ENCODE data around the gene ZNF680. TPM values are rescaled to one million over a fixed set of nuclear protein-coding genes. Genes with fewer than 3 reads are reported as not detected.

ZNF680 gene
- total and polyA plus RNA-seq, 5 donors from 2014 or later = 4.9 to 10.5 (median 8.5) TPM

DNA sequence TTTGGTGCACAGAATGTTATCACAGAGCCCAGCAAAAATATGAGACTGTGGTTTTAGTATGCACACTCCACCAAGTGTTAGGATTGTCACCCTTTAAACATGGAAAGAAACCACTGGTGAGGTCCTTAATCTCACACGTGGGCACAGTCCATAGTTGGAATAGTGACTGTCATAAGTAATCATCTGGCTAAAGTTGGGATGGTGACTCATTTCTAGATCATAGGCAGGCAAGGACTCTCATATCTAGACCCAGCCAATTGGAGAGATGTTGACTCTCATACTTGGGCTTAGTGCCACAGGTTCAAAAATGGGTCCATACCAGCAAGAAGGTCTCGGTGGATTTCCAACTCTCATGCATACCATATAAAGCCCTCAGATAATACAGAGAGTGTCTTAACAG lies 39.6 kb upstream of the ZNF680 start:
- Histone ChIP-seq H3K9me3 (ENCODE audit: control insufficient read depth in 2 of 2, low read length in 2 of 2) (no peaks in the 10 kb centered on the region), H3K27me3 (ENCODE audit: control insufficient read depth, insufficient read depth, low read length) (no peaks in the 10 kb centered on the region), H3K4me3 (ENCODE audit: low read depth, low read length) (no peak overlapping the region), H3K27ac (ENCODE audit: insufficient read depth, low read length, poor library complexity, severe bottlenecking) (no peak overlapping the region), H3K4me1 (ENCODE audit: control insufficient read depth, insufficient read depth, low read length, poor library complexity, severe bottlenecking) (no peaks in the 10 kb centered on the region), H3K36me3 (ENCODE audit: control insufficient read depth, insufficient read depth, low read length) (no peaks in the 10 kb centered on the region)
- DNase-seq (no peak), ATAC-seq (ENCODE audit: low read depth in 2 of 2) (no peak)
- Mint-ChIP-seq H3K36me3 (no peaks in the 10 kb centered on the region), H3K9me3 (peaks cover 0 to 8% (median 1%) of the 10 kb centered on the region in 7 donors), H3K4me1 (no peaks in the 10 kb centered on the region), H3K4me3 (no peak overlapping the region), H3K27ac (no peak overlapping the region), H3K27me3 (peaks cover 5% of the 10 kb centered on the region)

DNA sequence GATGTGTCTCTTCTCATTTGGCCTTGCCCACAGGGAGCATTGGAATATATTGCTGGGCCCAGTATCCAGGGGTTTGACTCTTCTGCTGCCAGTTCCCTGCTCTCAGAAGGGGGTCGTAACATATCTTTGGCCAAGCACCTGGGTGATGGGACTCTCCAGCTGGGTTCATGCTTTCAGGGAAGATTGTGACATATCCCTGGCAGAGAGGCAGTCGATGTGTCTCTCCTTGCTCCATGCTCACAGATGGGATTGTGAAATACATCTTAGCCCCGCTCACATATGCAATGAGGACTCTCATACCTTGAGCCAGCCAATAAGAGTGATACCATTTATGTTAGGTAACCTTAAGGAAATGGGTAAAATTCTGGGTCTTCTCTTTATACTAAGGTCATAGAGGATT lies 39.2 kb upstream of the ZNF680 start:
- DNase-seq = no peak
- no peak overlapping the region for H3K4me3 Mint-ChIP-seq
- Histone ChIP-seq H3K9me3 (ENCODE audit: control insufficient read depth in 2 of 2, low read length in 2 of 2) (no peaks in the 10 kb centered on the region), H3K27me3 (ENCODE audit: control insufficient read depth, insufficient read depth, low read length) (no peaks in the 10 kb centered on the region), H3K27ac (ENCODE audit: insufficient read depth, low read length, poor library complexity, severe bottlenecking) (no peak overlapping the region), H3K4me3 (ENCODE audit: low read depth, low read length) (no peak overlapping the region), H3K36me3 (ENCODE audit: control insufficient read depth, insufficient read depth, low read length) (no peaks in the 10 kb centered on the region), H3K4me1 (ENCODE audit: control insufficient read depth, insufficient read depth, low read length, poor library complexity, severe bottlenecking) (no peaks in the 10 kb centered on the region)
- no peak for ATAC-seq (ENCODE audit: low read depth in 2 of 2)
- peaks cover 0 to 8% (median 1%) of the 10 kb centered on the region in 7 donors for H3K9me3 Mint-ChIP-seq
- H3K36me3 Mint-ChIP-seq = no peaks in the 10 kb centered on the region
- H3K27me3 Mint-ChIP-seq = peaks cover 5% of the 10 kb centered on the region
- H3K4me1 Mint-ChIP-seq = no peaks in the 10 kb centered on the region
- H3K27ac Mint-ChIP-seq = no peak overlapping the region

DNA sequence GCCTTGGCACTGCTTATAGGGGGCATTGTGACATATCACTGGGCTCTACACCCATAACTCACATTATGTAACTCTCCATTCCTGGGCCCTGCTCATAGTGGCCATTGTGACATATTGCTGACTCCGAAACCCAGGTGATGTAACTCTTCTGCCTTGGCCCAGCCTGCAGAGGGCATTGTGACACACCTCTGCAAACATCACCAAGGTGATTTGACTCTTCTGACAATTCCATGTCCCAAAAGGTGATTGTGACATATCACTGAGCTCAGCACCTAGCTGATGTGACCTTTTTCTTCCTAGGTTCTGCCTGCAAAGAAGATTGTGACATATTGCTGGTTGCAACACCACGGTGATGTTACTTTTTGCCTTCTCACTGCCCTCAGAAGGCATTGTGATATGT lies 36.5 kb upstream of the ZNF680 start:
- no peak overlapping the region for H3K27ac Mint-ChIP-seq
- ATAC-seq (ENCODE audit: low read depth in 2 of 2) = no peak
- peaks cover 0 to 9% (median 2%) of the 10 kb centered on the region in 7 donors for H3K9me3 Mint-ChIP-seq
- H3K4me3 Mint-ChIP-seq = no peak overlapping the region
- no peak for DNase-seq
- no peaks in the 10 kb centered on the region for H3K27me3 ChIP-seq (ENCODE audit: control insufficient read depth, insufficient read depth, low read length)
- no peaks in the 10 kb centered on the region for H3K9me3 ChIP-seq (ENCODE audit: control insufficient read depth in 2 of 2, low read length in 2 of 2)
- no peak overlapping the region for H3K4me3 ChIP-seq (ENCODE audit: low read depth, low read length)
- H3K36me3 Mint-ChIP-seq = no peaks in the 10 kb centered on the region
- H3K36me3 ChIP-seq (ENCODE audit: control insufficient read depth, insufficient read depth, low read length) = no peaks in the 10 kb centered on the region
- H3K4me1 ChIP-seq (ENCODE audit: control insufficient read depth, insufficient read depth, low read length, poor library complexity, severe bottlenecking) = no peaks in the 10 kb centered on the region
- no peak overlapping the region for H3K27ac ChIP-seq (ENCODE audit: insufficient read depth, low read length, poor library complexity, severe bottlenecking)
- H3K27me3 Mint-ChIP-seq = peaks cover 1% of the 10 kb centered on the region
- H3K4me1 Mint-ChIP-seq = no peaks in the 10 kb centered on the region

DNA sequence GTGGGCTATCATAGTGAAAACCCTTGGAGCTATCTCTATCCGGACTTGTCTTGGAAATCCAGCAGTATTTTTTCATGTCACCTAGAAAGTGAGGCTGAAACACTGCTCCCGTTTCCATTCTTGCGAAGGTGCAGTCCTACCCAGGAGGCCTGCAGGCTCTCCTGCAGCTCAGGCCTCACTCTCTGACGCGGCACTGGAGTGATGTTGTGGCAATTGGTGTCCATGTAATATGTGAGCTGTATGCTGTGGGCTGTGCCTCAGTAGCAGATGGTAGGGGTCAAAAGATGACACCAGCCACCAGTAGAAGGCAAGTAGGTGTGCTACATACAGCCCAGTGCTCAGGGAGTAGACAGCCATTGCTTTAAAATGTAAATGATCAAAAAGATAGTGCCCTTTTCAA lies 28.1 kb upstream of the ZNF680 start:
- Mint-ChIP-seq H3K4me1 (no peaks in the 10 kb centered on the region), H3K4me3 (no peak overlapping the region), H3K27ac (no peak overlapping the region), H3K9me3 (peaks cover 2 to 8% (median 3%) of the 10 kb centered on the region in 7 donors), H3K27me3 (no peaks in the 10 kb centered on the region), H3K36me3 (no peaks in the 10 kb centered on the region)
- H3K9me3 ChIP-seq (ENCODE audit: control insufficient read depth in 2 of 2, low read length in 2 of 2) = peaks cover 0 to 3% of the 10 kb centered on the region in 2 experiments
- no peak overlapping the region for H3K27ac ChIP-seq (ENCODE audit: insufficient read depth, low read length, poor library complexity, severe bottlenecking)
- H3K4me1 ChIP-seq (ENCODE audit: control insufficient read depth, insufficient read depth, low read length, poor library complexity, severe bottlenecking) = no peaks in the 10 kb centered on the region
- no peak overlapping the region for H3K4me3 ChIP-seq (ENCODE audit: low read depth, low read length)
- H3K27me3 ChIP-seq (ENCODE audit: control insufficient read depth, insufficient read depth, low read length) = no peaks in the 10 kb centered on the region
- ATAC-seq (ENCODE audit: low read depth in 2 of 2) (no peak), DNase-seq (no peak)
- no peaks in the 10 kb centered on the region for H3K36me3 ChIP-seq (ENCODE audit: control insufficient read depth, insufficient read depth, low read length)

DNA sequence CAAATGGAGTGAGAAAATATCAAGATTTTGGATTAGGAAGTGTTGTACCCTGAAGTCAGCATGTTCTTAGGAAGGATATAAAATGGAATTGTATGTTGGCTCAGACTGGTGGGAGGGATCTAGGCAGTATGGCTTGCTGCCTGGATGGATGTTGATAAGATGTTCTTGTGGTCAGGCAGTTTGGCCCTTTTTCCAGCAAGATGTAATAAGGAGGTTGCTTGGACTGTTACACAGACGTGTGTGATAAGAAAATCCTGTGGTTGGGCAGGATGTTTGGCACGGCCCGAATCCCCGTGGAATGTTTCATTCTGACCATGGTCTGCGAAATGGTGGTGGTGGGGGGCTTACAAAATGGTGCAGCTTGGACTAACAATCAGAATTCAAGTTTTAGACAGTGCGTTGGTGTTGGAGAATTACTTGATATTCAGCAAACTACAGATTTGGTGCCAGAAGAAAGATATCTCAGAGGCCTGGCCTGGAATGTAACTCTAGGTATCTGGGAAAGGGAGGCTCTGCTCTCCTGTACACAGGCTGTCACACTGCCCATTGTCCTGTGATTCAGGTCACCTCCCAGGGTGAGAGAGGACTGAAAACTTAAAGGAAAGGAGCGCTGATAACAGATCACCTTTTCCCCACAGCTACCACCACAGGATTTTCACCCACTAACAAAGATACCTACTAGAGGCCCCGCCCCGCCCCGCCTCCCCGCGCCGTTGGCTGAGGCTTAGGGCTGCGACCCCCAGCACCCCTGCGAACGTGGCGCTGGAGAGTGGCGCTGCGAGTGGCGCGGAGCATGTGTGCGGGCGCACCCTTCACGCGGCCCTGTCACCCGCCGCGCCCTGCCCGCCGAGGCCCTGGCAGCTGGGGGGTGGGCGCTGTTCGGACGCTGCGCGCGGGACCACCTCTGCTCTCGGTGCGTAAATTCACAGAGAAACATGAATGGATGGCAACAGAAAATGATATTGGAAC lies 19.3 kb upstream of the ZNF680 start:
- no peak overlapping the region for H3K27ac Mint-ChIP-seq
- peaks cover 0 to 11% (median 2%) of the 10 kb centered on the region in 7 donors for H3K9me3 Mint-ChIP-seq
- H3K4me1 ChIP-seq (ENCODE audit: control insufficient read depth, insufficient read depth, low read length, poor library complexity, severe bottlenecking) = no peaks in the 10 kb centered on the region
- no peaks in the 10 kb centered on the region for H3K9me3 ChIP-seq (ENCODE audit: control insufficient read depth in 2 of 2, low read length in 2 of 2)
- no peak overlapping the region for H3K4me3 ChIP-seq (ENCODE audit: low read depth, low read length)
- no peaks in the 10 kb centered on the region for H3K4me1 Mint-ChIP-seq
- no peaks in the 10 kb centered on the region for H3K27me3 ChIP-seq (ENCODE audit: control insufficient read depth, insufficient read depth, low read length)
- ATAC-seq (ENCODE audit: low read depth in 2 of 2) = no peak
- H3K4me3 Mint-ChIP-seq = no peak overlapping the region
- no peak overlapping the region for H3K27ac ChIP-seq (ENCODE audit: insufficient read depth, low read length, poor library complexity, severe bottlenecking)
- no peaks in the 10 kb centered on the region for H3K27me3 Mint-ChIP-seq
- DNase-seq = no peak
- no peaks in the 10 kb centered on the region for H3K36me3 Mint-ChIP-seq
- H3K36me3 ChIP-seq (ENCODE audit: control insufficient read depth, insufficient read depth, low read length) = no peaks in the 10 kb centered on the region

DNA sequence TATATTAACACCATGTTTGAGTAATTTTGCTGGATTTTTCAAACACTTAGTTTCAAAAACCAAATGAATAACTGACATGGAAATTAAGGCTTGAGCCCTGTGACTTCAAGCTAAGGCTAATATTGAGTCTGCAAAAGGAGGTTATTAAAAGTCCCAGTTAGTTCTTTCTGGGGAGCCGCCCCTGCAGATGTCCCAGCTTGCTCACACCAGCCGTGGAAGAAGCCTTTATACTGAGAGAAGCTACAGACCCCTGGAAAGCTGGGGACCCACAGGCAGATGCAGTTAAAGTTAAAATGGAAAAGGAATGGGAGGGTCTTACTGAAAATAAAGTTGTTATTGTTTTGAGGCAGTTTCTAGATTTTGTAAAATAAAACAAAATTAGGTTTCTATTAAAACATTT lies 18.5 kb upstream of the ZNF680 start:
- no peak overlapping the region for H3K27ac Mint-ChIP-seq

DNA sequence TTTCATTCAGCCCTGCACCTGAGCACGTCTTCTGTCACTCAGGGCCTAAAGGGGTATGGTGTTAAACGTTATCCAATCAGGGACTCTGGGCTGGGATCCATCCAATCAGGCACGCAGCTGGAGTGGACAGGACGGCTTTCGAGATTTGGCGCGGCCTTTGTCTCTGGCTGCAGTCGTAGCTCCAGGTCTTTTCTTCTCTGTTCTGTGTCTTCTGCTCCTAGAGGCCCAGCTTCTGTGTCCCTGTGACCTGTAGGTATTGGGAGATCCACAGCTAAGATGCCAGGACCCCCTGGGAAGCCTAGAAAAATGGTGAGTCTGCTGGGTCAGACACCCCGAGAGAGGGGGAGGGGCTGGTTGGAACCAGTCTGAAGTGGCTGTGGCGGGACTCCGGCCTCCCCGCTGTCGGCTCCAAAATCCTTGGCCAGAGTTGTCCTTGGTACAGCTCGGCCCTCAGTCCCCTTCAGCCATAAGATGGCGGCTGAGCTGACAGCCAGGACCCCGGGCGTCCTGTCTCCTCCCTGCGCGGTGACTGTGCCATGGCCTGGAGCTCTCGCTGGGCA lies 11.7 kb upstream of the ZNF680 start:
- Histone ChIP-seq H3K27ac (ENCODE audit: insufficient read depth, low read length, poor library complexity, severe bottlenecking) (no peak overlapping the region), H3K36me3 (ENCODE audit: control insufficient read depth, insufficient read depth, low read length) (no peaks in the 10 kb centered on the region), H3K4me1 (ENCODE audit: control insufficient read depth, insufficient read depth, low read length, poor library complexity, severe bottlenecking) (peaks cover 5% of the 10 kb centered on the region), H3K27me3 (ENCODE audit: control insufficient read depth, insufficient read depth, low read length) (peaks cover 3% of the 10 kb centered on the region), H3K9me3 (ENCODE audit: control insufficient read depth in 2 of 2, low read length in 2 of 2) (no peaks in the 10 kb centered on the region), H3K4me3 (ENCODE audit: low read depth, low read length) (no peak overlapping the region)
- no peak for ATAC-seq (ENCODE audit: low read depth in 2 of 2)
- no peak overlapping the region for H3K4me3 Mint-ChIP-seq
- no peak for DNase-seq
- H3K9me3 Mint-ChIP-seq = peaks cover 0 to 10% (median 1%) of the 10 kb centered on the region in 7 donors
- H3K36me3 Mint-ChIP-seq = no peaks in the 10 kb centered on the region
- H3K27me3 Mint-ChIP-seq = peaks cover 11% of the 10 kb centered on the region
- H3K27ac Mint-ChIP-seq = no peak overlapping the region
- peaks cover 0 to 9% (median 4%) of the 10 kb centered on the region in 4 donors for H3K4me1 Mint-ChIP-seq

More for the DNA sequence above, 18.5 kb upstream of the ZNF680 start:
- no peak overlapping the region for H3K4me3 ChIP-seq (ENCODE audit: low read depth, low read length)
- peaks cover 0 to 9% (median 2%) of the 10 kb centered on the region in 7 donors for H3K9me3 Mint-ChIP-seq
- no peaks in the 10 kb centered on the region for H3K4me1 Mint-ChIP-seq
- no peaks in the 10 kb centered on the region for H3K4me1 ChIP-seq (ENCODE audit: control insufficient read depth, insufficient read depth, low read length, poor library complexity, severe bottlenecking)
- H3K4me3 Mint-ChIP-seq = no peak overlapping the region
- no peak overlapping the region for H3K27ac ChIP-seq (ENCODE audit: insufficient read depth, low read length, poor library complexity, severe bottlenecking)
- H3K9me3 ChIP-seq (ENCODE audit: control insufficient read depth in 2 of 2, low read length in 2 of 2) = no peaks in the 10 kb centered on the region
- no peak for DNase-seq
- no peaks in the 10 kb centered on the region for H3K27me3 Mint-ChIP-seq
- no peak for ATAC-seq (ENCODE audit: low read depth in 2 of 2)
- no peaks in the 10 kb centered on the region for H3K36me3 Mint-ChIP-seq
- H3K27me3 ChIP-seq (ENCODE audit: control insufficient read depth, insufficient read depth, low read length) = no peaks in the 10 kb centered on the region
- H3K36me3 ChIP-seq (ENCODE audit: control insufficient read depth, insufficient read depth, low read length) = no peaks in the 10 kb centered on the region

Data from CD4-positive, CD25-positive, alpha-beta regulatory T cell (primary cell).